Measurements from ENCODE around the gene BTBD3. TPM values are rescaled to one million over a fixed set of nuclear protein-coding genes. Genes with fewer than 3 reads are reported as not detected.

BTBD3 gene
- total and polyA plus RNA-seq, 4 donors = 3.0 to 13.1 (median 8.4) TPM

GRCh38 chr20:11952639-11953038 is 34.9 kb downstream of the BTBD3 start (continued):
- TF ChIP-seq MAX (IDR thresholded peaks at IDR 0.05) = no peak

- H3K27ac ChIP-seq (ENCODE audit: low read depth in 1 of 2, low read length in 2 of 2) = no peak overlapping the region
- no peaks in the 10 kb centered on the region for H3K36me3 ChIP-seq (ENCODE audit: control insufficient read depth in 4 of 4, insufficient read depth in 3 of 4, low read depth in 1 of 4, low read length in 3 of 4)
- peaks cover 0 to 3% (median 0%) of the 10 kb centered on the region in 4 donors for H3K9me3 ChIP-seq (ENCODE audit: control insufficient read depth in 4 of 4, low read length in 3 of 4)
- no peak overlapping the region for H3K4me3 ChIP-seq (ENCODE audit: low read depth in 1 of 3, low read length in 3 of 3)
- H3K9ac ChIP-seq (ENCODE audit: low read depth in 1 of 2, low read length in 2 of 2) = no peak overlapping the region
- peaks cover 0 to 4% (median 0%) of the 10 kb centered on the region in 4 donors for H3K27me3 ChIP-seq (ENCODE audit: control insufficient read depth in 4 of 4, insufficient read depth in 4 of 4, low read length in 3 of 4)
- DNase-seq (ENCODE audit: low spot score) = no peak
- no peaks in the 10 kb centered on the region for H3K4me1 ChIP-seq (ENCODE audit: control insufficient read depth in 4 of 4, insufficient read depth in 4 of 4, low read length in 3 of 4)
- no peak for TF ChIP-seq YY1 (IDR thresholded peaks at IDR 0.05)
- TF ChIP-seq SP1 (IDR thresholded peaks at IDR 0.05) = no peak
- no peak for TF ChIP-seq JUND (IDR thresholded peaks at IDR 0.05)
- no peak for TF ChIP-seq HNF4G (IDR thresholded peaks at IDR 0.05)
- no peak for TF ChIP-seq RXRA (IDR thresholded peaks at IDR 0.05)
- TF ChIP-seq MAX (IDR thresholded peaks at IDR 0.05) = no peak
- TF ChIP-seq FOXA2 (IDR thresholded peaks at IDR 0.05) = no peak
Observed at GRCh38 chr20:11957911-11958310, 40.2 kb downstream of the BTBD3 start.

GRCh38 chr20:11958855-11959254 is 41.2 kb downstream of the BTBD3 start:
- no peaks in the 10 kb centered on the region for H3K36me3 ChIP-seq (ENCODE audit: control insufficient read depth in 4 of 4, insufficient read depth in 3 of 4, low read depth in 1 of 4, low read length in 3 of 4)
- H3K27ac ChIP-seq (ENCODE audit: low read depth in 1 of 2, low read length in 2 of 2) = no peak overlapping the region
- no peak overlapping the region for H3K4me3 ChIP-seq (ENCODE audit: low read depth in 1 of 3, low read length in 3 of 3)
- WGBS = 61% methylated on average over 24 of the region's 24 CpGs
- TF ChIP-seq RXRA (IDR thresholded peaks at IDR 0.05) = no peak
- no peak for TF ChIP-seq HNF4G (IDR thresholded peaks at IDR 0.05)
- no peak for TF ChIP-seq YY1 (IDR thresholded peaks at IDR 0.05)
- TF ChIP-seq HNF4A (conservative IDR thresholded peaks at IDR 0.05) = no peak
- no peak for TF ChIP-seq FOXA1 (IDR thresholded peaks at IDR 0.05)
- no peak for TF ChIP-seq RAD21 (IDR thresholded peaks at IDR 0.05)
- no peak for TF ChIP-seq JUND (IDR thresholded peaks at IDR 0.05)
- TF ChIP-seq, protein P1, sequence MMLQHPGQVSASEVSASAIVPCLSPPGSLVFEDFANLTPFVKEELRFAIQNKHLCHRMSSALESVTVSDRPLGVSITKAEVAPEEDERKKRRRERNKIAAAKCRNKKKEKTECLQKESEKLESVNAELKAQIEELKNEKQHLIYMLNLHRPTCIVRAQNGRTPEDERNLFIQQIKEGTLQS (IDR thresholded peaks at IDR 0.05) = no peak
- no peak for TF ChIP-seq EGR1 (IDR thresholded peaks at IDR 0.05; ENCODE audit: low read depth in 2 of 2)
- TF ChIP-seq ZBTB33 (IDR thresholded peaks at IDR 0.05) = no peak
- TF ChIP-seq FOXA2 (IDR thresholded peaks at IDR 0.05) = no peak
- TF ChIP-seq GABPA (IDR thresholded peaks at IDR 0.05 in 1 of 2, conservative IDR thresholded peaks at IDR 0.05 in 1 of 2) = no peak
- TF ChIP-seq NR2F2 (IDR thresholded peaks at IDR 0.05) = no peak
- no peak for TF ChIP-seq MAX (IDR thresholded peaks at IDR 0.05)
- TF ChIP-seq SP1 (IDR thresholded peaks at IDR 0.05) = no peak
- TF ChIP-seq TAF1 (conservative IDR thresholded peaks at IDR 0.05) = no peak
- TF ChIP-seq, protein P2, sequence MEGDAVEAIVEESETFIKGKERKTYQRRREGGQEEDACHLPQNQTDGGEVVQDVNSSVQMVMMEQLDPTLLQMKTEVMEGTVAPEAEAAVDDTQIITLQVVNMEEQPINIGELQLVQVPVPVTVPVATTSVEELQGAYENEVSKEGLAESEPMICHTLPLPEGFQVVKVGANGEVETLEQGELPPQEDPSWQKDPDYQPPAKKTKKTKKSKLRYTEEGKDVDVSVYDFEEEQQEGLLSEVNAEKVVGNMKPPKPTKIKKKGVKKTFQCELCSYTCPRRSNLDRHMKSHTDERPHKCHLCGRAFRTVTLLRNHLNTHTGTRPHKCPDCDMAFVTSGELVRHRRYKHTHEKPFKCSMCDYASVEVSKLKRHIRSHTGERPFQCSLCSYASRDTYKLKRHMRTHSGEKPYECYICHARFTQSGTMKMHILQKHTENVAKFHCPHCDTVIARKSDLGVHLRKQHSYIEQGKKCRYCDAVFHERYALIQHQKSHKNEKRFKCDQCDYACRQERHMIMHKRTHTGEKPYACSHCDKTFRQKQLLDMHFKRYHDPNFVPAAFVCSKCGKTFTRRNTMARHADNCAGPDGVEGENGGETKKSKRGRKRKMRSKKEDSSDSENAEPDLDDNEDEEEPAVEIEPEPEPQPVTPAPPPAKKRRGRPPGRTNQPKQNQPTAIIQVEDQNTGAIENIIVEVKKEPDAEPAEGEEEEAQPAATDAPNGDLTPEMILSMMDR (IDR thresholded peaks at IDR 0.05; ENCODE audit: low read depth, low read length, missing input control) = no peak
- TF ChIP-seq, protein P3, sequence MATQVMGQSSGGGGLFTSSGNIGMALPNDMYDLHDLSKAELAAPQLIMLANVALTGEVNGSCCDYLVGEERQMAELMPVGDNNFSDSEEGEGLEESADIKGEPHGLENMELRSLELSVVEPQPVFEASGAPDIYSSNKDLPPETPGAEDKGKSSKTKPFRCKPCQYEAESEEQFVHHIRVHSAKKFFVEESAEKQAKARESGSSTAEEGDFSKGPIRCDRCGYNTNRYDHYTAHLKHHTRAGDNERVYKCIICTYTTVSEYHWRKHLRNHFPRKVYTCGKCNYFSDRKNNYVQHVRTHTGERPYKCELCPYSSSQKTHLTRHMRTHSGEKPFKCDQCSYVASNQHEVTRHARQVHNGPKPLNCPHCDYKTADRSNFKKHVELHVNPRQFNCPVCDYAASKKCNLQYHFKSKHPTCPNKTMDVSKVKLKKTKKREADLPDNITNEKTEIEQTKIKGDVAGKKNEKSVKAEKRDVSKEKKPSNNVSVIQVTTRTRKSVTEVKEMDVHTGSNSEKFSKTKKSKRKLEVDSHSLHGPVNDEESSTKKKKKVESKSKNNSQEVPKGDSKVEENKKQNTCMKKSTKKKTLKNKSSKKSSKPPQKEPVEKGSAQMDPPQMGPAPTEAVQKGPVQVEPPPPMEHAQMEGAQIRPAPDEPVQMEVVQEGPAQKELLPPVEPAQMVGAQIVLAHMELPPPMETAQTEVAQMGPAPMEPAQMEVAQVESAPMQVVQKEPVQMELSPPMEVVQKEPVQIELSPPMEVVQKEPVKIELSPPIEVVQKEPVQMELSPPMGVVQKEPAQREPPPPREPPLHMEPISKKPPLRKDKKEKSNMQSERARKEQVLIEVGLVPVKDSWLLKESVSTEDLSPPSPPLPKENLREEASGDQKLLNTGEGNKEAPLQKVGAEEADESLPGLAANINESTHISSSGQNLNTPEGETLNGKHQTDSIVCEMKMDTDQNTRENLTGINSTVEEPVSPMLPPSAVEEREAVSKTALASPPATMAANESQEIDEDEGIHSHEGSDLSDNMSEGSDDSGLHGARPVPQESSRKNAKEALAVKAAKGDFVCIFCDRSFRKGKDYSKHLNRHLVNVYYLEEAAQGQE (IDR thresholded peaks at IDR 0.05) = no peak
- DNase-seq (ENCODE audit: low spot score) = no peak
- H3K27me3 ChIP-seq (ENCODE audit: control insufficient read depth in 4 of 4, insufficient read depth in 4 of 4, low read length in 3 of 4) = peaks cover 0 to 4% (median 0%) of the 10 kb centered on the region in 4 donors
- peaks cover 0 to 3% (median 0%) of the 10 kb centered on the region in 4 donors for H3K9me3 ChIP-seq (ENCODE audit: control insufficient read depth in 4 of 4, low read length in 3 of 4)
- H3K4me1 ChIP-seq (ENCODE audit: control insufficient read depth in 4 of 4, insufficient read depth in 4 of 4, low read length in 3 of 4) = no peaks in the 10 kb centered on the region
- no peak overlapping the region for H3K9ac ChIP-seq (ENCODE audit: low read depth in 1 of 2, low read length in 2 of 2)

Measured in liver (tissue), 9 donors.